ENCODE results near the gene ATP6V0A1.

ATP6V0A1 gene

GRCh38 chr17:42460371-42460770 lies 1.7 kb downstream of the ATP6V0A1 start:
- DNase-seq (ENCODE audit: low read depth): no peak
- H3K4me3 ChIP-seq (ENCODE audit: low read depth, low read length): peak overlapping the region; percentile 82
- TF ChIP-seq POLR2A (IDR thresholded peaks at IDR 0.05; ENCODE audit: extremely low read depth, insufficient read length) (no peak), CTCF (IDR thresholded peaks at IDR 0.05; ENCODE audit: low read depth, low read length) (no peak), MYC (IDR thresholded peaks at IDR 0.05; ENCODE audit: low read depth, low read length) (no peak), MAX (IDR thresholded peaks at IDR 0.05; ENCODE audit: low read depth, low read length) (no peak)

GRCh38 chr17:42463976-42464400 lies 5.3 kb downstream of the ATP6V0A1 start:
- TF ChIP-seq POLR2A (IDR thresholded peaks at IDR 0.05; ENCODE audit: extremely low read depth, insufficient read length) (no peak), MAX (IDR thresholded peaks at IDR 0.05; ENCODE audit: low read depth, low read length) (no peak)
- DNase-seq (ENCODE audit: low read depth): no peak
- no peak overlapping the region for H3K4me3 ChIP-seq (ENCODE audit: low read depth, low read length)

GRCh38 chr17:42467889-42468288 lies 9.2 kb downstream of the ATP6V0A1 start:
- no peak for DNase-seq (ENCODE audit: low read depth)
- no peak for TF ChIP-seq MAX (IDR thresholded peaks at IDR 0.05; ENCODE audit: low read depth, low read length)
- no peak for TF ChIP-seq MYC (IDR thresholded peaks at IDR 0.05; ENCODE audit: low read depth, low read length)
- no peak for TF ChIP-seq CTCF (IDR thresholded peaks at IDR 0.05; ENCODE audit: low read depth, low read length)
- TF ChIP-seq POLR2A (IDR thresholded peaks at IDR 0.05; ENCODE audit: extremely low read depth, insufficient read length): no peak
- H3K4me3 ChIP-seq (ENCODE audit: low read depth, low read length): no peak overlapping the region

- no peak overlapping the region for H3K4me3 ChIP-seq (ENCODE audit: low read depth, low read length)
- TF ChIP-seq CTCF (IDR thresholded peaks at IDR 0.05; ENCODE audit: low read depth, low read length): no peak
- TF ChIP-seq MAX (IDR thresholded peaks at IDR 0.05; ENCODE audit: low read depth, low read length): no peak
- no peak for TF ChIP-seq POLR2A (IDR thresholded peaks at IDR 0.05; ENCODE audit: extremely low read depth, insufficient read length)
- no peak for TF ChIP-seq MYC (IDR thresholded peaks at IDR 0.05; ENCODE audit: low read depth, low read length)
- DNase-seq (ENCODE audit: low read depth): no peak
These were observed 14.2 kb downstream of the ATP6V0A1 start for GRCh38 chr17:42472709-42473521.

- no peak for DNase-seq (ENCODE audit: low read depth)
- no peak for TF ChIP-seq POLR2A (IDR thresholded peaks at IDR 0.05; ENCODE audit: extremely low read depth, insufficient read length)
- no peak overlapping the region for H3K4me3 ChIP-seq (ENCODE audit: low read depth, low read length)
These were observed 15.6 kb downstream of the ATP6V0A1 start for GRCh38 chr17:42474276-42474675.

- DNase-seq (ENCODE audit: low read depth): no peak
- no peak overlapping the region for H3K4me3 ChIP-seq (ENCODE audit: low read depth, low read length)
- TF ChIP-seq CTCF (IDR thresholded peaks at IDR 0.05; ENCODE audit: low read depth, low read length): no peak
- TF ChIP-seq POLR2A (IDR thresholded peaks at IDR 0.05; ENCODE audit: extremely low read depth, insufficient read length): no peak
These were observed 16.4 kb downstream of the ATP6V0A1 start for GRCh38 chr17:42475121-42475520.

- no peak overlapping the region for H3K4me3 ChIP-seq (ENCODE audit: low read depth, low read length)
- no peak for DNase-seq (ENCODE audit: low read depth)
- TF ChIP-seq POLR2A (IDR thresholded peaks at IDR 0.05; ENCODE audit: extremely low read depth, insufficient read length) (no peak), MYC (IDR thresholded peaks at IDR 0.05; ENCODE audit: low read depth, low read length) (no peak)
These were observed 17.2 kb downstream of the ATP6V0A1 start for GRCh38 chr17:42475835-42476234.

Data from NB4 (cell line).